Activated CD4-positive, alpha-beta T cell treated with anti-CD3 and anti-CD28 coated beads for 4 hours (primary cell): ENCODE results near the gene PUM1.

Experiments
- DNase-seq, 2 donors: peaks; one replicate each; pipeline ENCODE4 v3.0.0-alpha.2; 2020

Gene PUM1

DNA sequence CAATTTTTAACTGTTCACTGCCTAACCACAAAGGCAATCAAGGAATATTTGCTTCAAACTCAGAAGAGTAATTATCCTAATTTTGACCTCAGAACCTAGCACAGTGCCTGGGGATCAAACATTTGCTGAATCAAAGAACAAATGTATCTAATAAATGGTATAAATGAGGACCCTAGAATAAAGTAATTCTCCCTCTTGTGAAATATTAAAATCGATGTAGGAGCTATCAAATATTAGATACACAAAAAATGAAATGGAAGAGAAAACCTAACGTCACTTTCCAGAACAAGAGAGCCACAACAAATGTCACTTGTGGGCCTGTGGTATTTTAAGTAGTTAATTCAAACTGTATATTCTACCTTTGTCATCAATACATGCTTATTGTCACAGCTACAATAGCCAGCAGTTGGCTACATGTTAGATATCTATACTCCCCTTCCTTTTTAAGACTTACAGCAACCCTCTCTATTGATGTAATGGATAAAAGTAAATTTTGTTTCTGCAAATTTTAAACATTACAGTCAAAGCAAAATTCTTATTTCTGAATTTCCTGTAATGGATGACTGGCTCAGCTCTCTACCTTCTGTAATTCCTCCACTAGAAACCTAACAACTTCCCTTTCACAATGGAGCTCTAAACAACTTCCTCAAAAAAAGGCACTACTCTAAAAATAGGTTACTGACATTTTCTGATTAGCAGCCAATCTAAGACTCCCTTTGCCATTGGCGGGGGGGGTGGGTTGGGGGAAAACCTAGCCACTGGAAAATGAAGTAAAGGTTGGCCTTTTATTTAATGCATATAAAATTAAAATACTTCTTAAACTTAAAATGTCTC lies 37.6 kb downstream of the PUM1 start:
- DNase-seq = no peak

DNA sequence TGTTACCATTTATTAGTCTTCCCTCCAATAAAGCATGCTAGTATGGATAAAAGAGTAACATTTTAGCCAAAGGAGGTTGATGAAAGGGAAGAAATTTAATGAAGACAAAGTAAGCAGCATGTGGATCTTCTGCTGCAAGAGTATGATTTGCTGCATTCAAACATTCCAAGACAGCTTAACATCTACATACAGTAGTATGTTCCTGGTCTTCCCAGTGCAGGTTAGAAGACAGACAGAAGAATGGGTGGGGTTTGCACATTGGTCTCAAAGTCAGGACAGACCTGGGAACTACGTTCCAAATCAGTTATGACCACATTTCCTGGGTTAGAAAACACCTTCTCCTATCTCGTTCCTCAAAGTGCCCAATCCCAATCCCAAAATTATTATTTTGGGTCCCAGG lies 43.3 kb downstream of the PUM1 start:
- DNase-seq = no peak

DNA sequence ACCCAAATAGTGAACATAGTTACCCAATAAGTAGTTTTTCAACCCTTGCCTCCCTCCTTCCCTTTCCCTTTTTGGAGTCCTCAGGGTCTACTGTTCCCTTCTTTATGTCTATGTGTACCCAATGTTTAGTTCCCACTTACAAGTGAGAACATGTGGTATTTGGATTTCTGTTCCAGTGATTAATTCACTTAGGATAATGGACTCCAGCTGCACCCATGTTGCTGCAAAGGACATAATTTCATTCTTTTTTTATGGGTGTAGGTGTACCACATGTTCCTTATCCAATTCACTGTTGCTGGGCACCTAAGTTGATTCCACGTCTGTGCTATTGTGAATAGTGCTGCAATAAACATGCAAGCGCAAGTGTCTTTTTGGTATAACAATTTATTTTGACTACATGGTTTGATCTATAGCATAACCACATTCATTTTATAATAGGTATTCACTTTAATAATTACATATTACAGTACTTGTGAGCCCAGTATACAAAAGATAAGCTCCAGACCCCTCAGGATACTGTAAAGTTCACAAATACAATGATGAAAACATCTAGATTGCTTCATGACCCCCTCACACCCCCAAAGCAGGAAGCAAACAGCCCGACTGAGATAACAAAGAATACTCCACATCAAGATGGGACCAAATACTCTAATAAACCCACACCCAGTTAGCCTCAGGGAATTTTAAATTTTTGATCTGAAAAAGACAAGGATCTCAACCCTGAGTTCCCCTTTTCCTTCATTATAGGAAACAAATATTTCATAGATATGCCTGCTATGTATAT lies 45.3 kb downstream of the PUM1 start:
- no peak for DNase-seq

DNA sequence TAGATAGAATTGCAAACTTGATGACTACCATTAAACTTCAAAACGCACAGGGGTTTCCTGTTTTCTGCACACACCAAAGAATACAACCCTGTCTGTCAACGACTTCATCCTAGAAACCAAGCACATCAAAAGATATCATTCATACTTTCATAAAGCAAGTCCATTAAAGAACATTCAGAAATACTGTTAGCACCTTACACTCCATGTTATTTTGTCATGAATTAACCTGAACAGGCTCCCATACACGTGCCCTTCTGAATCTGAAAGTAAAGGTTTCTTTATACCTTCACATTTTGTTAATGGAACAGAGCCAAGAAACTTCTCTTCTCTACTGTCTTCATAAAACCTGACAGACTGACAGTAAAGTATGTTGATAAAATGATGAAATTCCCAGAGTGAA lies 46.1 kb downstream of the PUM1 start:
- no peak for DNase-seq

DNA sequence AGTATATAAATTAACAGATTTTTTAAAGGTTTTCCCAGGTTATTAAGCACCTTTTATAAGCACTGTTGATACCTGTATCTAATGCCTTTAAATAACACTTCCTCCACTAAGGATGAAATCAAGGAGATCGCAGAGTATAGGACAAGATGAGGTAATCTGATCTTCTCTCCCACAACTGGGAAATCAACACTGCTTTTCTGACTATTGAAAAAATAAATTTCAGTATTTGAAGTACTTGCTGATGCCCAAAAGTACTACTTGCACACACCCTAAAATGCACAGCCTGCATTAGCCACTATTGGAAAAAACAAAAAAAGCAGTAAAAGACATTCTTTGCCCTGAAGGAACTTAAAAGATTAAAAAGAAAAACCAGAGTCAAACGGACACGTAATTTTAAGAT lies 48.6 kb downstream of the PUM1 start:
- no peak for DNase-seq

DNA sequence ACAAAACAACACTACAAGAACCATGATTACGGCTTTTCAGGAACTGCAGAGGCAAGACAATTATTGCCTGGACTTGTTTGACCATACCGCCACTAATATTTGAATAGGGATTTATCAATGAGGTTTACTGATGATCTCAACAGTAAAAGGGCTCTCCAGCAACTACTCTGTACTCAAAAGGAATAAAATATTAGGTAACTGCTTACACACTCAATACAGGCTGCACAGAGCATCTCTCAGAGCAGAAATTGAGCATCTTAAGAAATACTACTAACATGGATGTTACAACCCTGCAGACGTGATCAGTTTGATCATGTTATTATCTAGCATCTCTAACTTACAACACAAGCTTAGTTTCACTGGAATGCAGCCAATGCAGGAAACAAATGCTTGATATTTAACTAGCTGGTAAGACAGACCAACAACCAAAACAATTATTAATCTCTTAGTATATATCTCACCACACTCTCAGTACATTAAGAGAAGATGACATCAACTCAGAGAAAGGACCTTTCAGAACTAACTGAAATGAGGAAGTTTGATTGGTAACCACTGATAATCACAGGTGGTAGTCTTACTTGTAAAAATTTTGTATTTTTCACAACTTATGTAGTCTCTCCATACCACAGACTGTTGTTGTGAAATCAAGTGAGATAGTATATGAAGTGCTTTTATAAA lies 52.2 kb downstream of the PUM1 start:
- DNase-seq = no peak

DNA sequence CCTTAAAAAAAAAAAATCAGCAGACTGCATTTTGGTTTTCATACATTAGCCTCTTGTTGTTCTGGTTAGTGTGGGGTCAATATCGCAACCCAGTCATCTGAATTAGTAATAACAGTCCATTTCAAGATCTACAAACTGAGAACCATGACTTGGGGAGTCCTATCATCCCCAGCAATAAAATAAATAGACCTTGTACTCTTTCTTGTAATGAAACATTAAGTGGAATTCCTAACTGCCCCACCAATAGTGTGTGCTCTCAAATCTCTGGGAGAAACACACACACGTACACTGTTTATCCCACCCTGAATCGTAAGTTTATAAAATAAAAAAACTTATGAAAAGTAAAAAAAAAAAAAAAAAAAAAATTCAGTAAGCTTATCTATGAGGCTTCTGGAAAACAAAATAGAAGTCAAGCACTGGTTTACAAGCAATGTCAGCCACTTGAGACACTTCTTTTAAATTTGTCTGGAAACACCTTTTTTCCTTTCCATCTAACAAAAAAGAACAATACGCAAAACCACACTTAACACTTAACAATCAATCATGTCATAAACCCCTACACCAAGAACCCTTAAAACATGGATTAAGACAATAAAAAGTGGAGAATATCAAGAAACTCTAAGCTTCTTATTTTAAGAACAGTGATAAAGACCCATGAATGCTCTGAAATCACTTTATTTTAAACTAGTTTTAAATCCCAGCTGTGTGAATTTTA lies 53.1 kb downstream of the PUM1 start:
- DNase-seq = no peak

DNA sequence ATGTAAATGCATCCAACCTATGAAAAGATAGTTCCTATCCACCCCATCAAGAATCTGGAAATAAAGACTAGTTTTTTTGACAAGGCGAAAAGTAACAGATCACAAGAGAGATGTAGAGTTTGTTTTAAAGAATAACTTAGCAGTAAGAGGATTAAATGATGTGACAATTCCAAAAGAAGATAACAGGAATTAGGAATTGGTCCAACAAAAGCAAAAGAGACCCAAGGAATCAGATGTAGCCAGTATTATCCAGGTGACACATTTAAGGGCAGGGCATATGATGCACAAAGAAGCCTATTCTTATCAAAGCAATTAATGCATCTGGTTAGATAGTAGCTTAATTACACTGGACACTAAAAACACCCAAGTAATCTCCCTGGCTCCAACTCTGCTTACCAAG lies 53.8 kb downstream of the PUM1 start:
- DNase-seq = no peak

DNA sequence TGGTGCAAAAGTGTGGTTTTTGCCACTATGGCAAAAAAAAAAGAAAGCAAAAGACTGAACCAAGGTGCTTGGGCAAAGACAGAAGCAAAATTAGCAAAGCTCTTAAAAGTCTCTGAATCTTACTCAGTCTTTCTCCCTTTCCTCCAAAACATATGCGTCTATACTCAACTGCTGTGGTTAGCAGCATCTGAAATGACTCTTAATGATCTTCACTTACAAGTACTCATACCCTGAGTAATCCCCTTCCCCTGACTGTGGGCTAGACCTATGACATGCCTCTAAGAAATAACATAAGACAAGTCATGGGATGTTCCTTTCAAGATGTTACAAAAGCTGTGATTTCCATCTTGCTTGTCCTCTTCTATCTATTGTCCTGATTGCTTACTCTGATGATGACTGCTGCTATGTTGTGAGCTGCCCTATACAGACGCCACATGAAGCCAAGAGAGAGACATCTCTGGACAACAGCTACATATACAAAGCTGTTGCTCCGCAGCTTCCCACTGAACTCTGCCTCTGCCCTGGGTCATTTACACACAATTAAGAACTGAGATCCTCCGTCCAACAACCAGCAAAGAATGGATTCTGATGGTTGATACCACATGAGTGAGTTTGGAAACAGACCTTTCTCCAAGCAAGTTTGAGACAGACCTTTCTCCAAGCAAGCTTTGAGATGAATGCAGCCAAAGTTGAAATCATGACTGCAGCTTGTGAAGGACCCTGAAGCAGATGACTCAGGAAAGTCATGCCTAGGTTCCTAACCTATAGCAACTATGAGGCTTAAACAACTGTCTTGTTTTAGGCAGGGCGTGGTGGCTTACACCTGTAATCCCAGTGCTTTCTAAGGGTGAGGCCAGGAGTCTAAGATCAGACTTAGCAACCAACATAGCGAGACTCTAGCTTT lies 55.2 kb downstream of the PUM1 start:
- peak; percentile 16 to 20 for DNase-seq

DNA sequence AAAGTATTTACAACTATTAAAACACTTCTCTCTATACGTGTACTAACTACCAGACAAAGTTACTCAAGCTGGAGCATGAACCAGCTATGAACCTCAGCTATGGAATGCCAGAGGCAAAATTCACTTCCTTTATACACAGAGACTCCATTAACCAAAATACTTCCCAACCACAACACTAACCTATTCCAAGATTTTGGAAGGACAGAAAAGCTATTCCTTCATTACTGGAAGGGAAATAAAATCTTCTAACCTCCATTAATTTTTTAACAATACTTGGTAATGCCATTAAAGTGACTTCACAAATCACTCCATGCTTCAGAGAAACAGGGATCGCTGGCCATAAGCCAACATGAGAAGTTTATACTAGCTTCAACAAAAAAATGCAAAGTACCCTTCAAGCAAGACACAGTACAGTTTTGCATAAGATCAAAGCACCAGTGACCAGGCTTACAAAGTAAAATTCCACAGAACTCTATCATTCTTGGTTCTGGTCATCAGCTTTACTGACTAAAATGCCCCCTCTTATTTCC lies 58.0 kb downstream of the PUM1 start:
- no peak for DNase-seq

DNA sequence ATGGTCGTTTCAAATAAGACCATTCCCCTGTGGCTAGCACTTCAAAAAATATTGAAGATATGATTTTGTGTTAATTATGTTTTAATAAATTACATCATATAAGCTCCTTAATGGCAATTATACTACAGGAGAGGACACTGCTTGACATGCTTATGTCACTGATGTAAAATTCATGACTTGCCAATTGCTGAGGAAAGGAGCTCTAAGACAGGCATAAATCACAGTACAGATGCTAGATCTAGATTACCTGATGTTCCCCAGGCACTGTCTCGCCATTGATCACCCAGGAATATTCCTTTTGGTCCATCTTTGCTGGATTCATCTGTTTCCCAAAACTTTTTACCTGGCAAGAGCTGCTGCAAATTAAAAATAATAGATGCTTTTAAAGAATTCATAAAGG lies 58.8 kb downstream of the PUM1 start:
- DNase-seq = no peak

DNA sequence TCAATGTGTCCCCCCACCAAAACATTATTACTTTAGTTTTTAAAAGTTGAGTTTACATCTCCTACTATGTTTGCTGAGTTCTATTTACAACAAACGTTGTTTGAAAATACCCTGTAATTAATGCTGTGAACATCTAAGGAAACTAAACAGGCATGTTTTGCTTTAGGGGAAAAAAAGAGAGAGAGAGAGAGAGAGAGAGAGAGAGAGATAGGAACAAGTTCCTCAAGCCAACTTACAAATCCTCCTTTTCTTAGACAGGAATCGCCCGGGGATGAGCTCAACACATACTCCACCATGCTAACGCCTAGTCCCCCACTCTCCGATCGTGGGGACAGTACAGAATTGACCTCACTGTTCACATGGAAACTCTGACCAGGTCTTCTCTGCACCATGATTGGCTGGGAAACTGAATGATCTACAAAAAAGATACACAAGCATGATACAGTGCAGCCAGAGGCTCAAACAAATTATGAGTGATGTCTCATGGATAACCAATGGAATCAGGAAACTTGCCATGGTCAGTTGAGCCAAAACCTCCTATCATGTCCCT lies 59.8 kb downstream of the PUM1 start:
- DNase-seq = no peak

DNA sequence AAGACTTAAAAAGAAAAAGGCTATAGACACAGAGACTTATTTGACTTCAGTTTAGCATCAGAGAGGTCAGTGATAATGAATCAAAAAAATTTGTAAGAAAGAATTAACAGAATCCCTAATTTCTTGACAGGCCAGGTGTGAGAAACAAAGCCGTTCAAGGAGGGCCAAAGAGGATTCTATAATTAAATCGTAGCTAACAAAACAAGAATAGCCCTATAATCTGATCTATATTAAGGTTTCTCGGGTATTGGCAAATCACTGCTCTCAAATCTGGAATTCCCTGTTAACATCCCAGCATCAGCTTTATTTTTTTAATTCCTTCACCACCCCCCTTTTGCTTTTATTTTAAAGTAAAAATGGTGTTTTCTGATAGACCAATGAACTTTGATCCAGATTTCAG lies 60.3 kb downstream of the PUM1 start:
- no peak for DNase-seq

DNA sequence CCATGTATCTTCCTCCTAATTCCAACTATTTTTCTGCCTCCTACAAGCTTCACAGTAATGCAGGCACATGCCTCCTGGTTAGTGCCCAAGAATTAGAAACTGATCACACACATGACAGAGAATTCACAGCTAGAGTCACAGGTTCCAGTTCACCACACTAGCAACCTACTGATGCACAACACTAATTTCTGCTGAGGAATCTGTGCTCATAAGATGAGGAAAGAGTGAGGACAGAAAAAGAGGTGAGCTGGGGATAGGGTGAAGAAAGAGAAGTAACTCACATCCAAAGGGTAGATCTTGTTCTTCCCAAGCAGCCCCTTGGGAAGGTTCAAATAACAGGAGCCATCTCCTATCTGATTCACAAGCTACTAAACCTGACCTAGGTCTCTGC lies 61.3 kb downstream of the PUM1 start:
- no peak for DNase-seq

DNA sequence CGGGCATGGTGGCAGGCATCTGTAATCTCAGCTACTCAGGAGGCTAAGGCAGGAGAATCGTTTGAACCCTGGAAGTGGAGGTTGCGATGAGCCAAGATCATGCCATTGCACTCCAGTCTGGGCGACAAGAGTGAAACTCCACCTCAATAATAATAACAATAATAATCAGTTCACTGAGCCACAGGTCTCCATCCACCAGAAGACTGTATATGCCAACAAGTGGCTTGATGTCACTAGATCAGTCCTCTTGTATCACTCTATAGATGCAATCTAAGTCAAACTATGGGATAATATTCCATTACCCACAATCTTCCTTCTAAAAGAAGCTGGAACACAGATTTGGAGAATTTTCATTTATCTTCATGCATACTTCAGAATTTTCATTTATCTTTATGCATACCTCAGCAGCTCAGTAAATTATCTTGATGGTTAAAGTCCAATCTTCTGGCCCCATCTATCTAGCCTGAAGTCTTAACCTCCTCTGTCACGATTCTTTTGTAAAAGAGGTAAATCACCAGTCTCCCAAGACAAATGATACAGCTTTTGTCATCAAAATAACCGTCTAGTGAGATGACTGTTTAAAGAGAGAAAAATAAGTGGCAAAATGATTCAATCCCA lies 61.8 kb downstream of the PUM1 start:
- DNase-seq = no peak

DNA sequence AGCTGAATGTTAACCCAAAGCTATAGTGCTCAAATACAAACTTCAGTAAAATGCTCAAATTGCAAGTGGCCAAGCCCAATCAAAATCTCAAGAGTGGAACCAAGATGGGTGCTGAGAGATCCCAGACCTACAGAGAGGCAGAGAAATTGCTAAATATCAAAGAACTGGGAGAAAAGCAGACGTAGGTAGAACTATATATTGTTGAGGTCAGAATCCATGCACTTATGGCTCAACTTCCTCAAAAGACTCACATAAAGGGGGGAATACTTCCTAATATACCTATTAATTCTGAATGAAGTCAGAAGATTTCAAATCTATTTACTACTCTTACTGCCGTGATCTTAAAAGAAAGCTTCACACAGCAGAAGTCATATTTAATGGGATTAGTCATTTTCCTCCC lies 65.2 kb downstream of the PUM1 start:
- no peak for DNase-seq

DNA sequence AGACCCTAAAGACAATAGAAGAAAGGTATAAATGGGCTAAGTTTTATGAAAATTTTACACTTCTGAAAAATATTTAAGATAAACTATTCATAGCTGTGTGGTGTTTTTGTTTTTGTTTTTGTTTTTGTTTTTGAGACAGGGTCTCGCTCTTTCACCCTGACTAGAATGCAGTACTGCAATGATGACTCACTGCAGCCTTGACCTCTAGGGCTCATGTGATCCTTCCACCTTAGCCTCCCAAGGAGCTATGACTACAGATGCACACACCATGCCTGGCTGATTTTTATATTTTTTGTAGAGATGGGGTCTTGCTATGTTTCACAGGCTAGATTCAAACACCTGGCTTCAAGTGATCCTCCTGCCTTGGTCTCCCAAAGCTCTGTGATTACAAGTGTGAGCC lies 66.6 kb downstream of the PUM1 start:
- DNase-seq = no peak

DNA sequence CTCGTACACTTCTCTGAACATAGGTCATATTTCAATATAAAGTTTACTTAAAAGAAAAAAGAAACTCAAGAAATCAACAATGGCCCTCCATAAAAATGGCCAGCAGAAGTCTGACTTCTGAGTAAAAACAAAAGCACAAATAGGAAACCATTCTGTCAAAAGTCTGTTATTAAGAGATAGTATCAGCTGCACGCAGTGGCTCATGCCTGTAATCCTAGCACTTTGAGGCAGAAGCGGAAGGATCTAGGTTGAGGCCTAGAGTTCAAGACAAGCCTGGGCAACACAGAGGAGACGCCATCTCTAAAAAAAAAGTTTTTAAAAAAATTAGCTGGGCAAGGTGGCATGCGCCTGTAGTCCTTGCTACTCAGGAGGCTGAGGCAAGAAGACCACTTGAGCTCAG lies 67.3 kb downstream of the PUM1 start:
- DNase-seq = no peak

DNA sequence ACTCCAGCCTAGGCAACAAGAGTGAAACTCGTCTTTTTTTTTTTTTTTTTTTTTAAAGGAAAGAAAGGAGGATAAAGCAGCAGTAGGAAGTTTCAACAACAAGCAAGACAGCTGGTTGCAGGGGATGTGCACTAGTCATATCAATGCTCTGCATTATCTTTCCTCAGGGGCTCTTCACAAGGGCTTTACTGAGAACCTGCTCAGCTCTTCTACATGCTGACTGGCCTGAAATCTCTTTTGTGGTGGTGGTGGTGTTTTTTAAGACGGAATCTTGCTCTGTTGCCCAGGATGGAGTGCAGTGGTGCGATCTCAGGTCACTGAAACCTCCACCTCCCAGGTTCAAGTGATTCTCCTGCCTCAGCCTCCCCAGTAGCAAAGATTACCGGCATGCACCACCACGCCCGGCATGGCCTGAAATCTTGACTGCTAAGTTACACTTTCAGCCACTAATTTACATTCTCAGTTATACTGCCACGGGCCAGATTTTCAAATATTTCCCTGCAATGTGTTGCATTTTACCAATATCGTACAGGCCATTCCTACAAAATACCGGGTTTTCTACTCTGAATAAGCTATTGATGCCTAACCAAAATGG lies 68.0 kb downstream of the PUM1 start:
- DNase-seq = no peak

DNA sequence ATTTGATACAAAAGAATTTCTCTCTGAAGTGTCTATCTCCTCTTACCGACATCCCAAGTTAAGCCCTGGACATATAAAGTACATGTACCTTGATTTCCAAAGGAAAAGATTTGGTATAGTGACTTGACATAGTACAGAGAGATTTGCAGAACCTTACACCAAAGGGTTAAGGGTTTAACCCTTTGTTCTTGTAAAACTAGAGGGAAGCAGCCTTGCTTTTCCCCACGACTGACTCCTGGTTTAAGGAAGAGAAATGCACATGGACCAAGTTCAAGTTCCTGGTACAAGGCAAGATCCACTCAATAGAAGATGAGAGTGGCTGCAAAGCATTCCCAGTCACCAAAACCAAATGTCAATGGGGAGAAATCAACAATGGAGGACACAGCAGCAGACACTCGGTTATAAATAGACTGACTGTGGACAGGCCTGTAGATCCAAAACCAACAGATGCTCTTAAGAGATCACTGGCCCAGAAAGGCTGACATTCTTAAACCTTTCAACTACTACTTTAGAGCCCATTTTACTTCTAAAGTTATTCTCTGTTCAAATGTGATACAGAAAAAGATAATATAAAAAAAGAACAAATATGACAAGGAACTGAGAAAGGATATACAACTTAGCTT lies 69.4 kb downstream of the PUM1 start:
- no peak for DNase-seq
